ENCODE measurements around the gene MBNL2.
"Not testable (repeated sequence)": the region's sequence is repeated elsewhere in the genome, so short reads cannot be mapped to it uniquely, and the experiment has no call there.

Gene MBNL2

DNA sequence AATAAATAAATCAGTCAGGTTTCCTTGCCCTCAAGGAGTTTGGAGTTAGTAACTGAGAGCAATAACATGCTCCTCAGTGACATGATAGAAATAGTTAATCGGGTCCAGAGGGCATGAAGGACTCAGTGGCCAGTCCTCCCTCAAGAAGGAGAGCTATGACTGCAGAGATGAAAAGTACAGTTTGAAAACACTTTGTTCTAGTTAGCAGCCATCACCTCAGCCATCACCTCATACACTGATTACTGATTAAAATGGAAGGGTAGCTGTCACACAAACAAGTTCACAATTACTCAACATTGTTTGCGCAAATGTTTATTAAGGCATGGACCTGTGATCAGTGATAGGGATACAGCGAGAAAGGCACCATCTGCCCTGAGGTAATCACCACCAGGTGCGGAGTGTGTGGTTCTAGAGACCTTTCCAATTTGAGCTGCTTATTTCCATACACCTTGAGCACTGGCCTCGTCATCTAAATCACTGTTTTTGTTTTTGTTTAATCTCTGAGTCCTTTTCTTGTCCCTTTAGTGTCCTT, 126.5 kb downstream of the MBNL2 start:
- DNase-seq (ENCODE audit: low spot score), result no peak

DNA sequence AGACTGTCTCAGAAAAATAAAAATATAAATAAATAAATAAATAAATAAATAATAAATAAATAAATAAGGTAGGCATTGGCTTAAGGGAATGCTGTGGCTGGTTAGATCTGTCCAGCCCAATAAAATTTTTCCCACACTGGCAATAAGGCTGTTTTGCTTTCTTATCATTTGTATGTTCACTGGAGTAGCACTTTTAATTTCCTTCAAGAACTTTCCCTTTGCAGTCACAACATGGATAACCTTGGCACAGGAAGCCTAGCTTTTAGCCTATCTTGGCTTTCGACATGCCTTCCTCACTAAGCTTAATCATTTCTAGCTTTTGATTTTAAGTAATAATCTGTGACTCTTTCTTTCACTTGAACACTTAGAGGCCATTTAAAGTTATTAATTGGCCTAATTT, 129.9 kb downstream of the MBNL2 start:
- not testable (repeated sequence) for DNase-seq (ENCODE audit: low spot score)

DNA sequence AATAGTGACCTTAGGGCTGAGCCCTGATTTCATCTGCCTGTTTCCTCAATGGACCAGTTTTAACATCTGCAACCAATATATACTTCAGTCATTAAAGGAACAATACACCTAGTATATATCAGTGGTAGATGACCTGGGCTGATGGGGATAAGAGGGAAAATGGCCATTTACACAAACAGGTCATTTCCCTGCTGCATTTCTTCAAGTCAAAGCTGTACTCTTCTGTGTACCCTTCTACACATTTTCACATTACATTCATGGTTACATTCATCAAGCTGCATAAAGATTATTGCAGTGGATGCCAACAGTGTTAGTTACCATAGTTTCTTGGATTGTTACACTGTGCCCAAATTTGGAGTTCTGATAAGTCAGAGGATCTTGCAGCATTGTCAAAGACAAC, 130.7 kb downstream of the MBNL2 start:
- DNase-seq (ENCODE audit: low spot score), result no peak

DNA sequence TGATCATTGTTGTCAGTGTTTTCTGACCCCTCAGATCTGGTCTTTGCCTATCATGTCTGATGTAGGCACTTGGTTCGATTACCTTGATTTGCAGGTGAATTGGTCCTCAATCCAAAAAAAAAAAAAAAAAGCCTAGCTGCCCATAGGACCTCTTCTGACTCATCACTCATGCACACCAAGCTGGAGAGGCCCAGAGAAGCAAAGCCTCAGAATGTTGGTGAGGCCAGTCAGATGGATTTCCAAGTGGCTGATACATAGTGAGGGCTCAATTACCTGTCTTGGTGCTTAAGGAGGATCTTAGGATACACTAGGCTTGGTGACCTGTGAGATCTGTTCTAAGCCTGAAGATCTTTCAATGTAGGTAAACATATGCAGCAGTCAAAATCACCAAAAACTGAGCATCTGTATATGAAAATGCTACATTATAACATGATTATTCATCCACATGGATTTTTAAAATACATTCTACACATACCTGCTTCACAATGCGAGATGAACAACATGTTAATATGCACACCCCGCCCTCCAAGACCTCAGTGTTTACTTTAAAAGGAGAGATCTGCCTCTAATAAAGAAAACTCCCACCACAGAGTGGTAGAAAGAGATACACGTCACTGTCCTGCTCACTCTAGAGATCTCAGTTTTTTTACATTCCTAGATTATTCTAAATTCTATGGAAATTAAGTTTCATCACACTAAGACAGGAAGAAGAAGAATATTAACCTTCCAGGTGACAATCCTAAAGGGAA, 132.0 kb downstream of the MBNL2 start:
- DNase-seq (ENCODE audit: low spot score), result no peak

DNA sequence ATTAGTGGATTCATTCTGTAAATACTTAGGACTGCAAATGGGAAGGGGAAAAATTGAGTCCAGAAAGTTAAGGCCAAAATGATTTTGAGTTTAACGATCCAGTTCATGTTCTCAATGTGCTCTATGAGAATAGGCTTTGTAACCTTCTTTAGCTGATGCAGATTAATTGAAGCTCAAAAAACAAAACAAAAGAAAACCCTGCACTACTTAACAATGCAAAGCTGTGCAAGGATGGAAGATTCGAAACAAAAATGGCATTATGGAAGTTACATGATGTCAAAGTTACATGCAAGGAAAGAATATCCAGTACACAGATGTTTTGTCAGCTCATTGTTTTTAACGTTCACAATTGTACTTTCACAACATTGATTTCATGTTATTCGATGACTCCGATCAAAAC, 132.7 kb downstream of the MBNL2 start:
- no peak for DNase-seq (ENCODE audit: low spot score)

DNA sequence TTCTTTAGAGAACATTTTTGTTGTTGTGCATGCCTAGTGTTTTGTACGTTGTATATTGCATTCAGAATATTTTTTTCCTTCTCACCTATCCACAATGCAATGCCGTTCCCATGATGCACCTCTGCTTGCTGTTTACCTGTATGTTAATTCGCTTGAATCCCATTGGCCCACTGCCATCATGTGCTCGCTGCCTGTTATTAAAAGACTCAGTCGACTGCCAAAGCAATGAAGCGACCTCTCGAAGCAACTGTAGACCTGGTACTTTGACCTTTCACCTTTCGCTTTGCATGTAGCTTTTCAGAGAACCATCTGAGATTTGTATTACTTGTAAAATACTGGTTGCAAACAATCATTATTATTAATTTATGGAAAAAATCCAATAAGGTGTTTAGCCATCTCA, 134.5 kb downstream of the MBNL2 start:
- no peak for DNase-seq (ENCODE audit: low spot score)

DNA sequence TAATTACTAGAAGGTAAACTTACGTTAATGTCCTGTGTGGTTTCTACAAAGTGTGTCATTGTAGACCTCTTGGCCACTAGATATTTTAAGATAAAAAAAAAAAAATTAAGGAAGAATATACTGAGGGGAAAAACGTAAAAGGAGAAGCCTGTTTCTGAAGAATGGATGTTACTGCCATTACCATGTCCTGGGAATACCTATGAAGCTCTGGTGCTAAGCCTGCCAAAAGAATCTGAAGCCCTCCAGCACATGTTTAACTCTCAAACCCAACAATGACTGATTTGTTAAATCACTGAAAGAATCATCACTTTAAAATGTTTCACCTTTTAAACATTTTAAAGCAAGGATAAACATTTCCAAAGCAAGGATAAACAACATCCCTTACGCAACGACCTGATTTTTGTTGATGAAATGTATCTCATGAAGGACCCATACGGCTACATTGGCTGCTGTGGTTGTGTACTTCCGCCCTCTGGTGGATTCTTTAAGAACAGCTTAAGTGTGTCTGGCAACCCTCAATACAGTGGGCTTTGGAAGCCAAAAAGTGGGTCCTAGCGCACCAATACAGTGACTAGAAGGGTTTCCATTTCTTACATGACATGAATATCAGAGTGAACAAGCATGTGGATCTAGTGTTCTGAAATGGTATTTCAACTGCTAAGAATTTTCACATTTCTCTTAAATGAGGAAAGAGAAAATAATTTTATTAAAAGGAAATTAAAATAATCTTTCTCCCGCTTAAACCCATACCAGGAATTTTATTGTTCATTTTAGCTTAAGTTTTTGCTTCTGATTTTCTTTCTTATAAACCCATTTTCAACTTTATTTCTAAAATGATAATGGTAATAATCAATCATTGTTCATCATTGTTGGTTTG, 137.3 kb downstream of the MBNL2 start:
- peak; percentile 52 for DNase-seq (ENCODE audit: low spot score)

DNA sequence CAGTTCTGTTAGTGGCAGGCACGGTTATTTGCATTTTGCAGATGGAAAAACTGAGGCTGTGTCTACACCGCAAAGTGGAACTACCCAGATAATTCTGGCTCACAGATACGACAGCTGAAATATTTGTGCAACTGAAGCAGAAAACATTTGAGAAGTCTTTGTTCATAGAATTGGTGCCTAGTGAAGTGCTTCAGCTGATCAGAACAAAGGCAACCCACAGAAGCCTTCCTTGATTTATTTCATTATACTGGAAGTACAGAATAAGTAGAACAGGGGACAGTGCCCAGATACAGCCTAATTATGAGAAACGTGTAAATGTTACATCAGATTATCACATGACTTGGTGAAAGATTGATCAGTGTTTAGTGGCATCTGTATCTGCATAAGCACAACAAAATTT, 138.5 kb downstream of the MBNL2 start:
- no peak for DNase-seq (ENCODE audit: low spot score)

DNA sequence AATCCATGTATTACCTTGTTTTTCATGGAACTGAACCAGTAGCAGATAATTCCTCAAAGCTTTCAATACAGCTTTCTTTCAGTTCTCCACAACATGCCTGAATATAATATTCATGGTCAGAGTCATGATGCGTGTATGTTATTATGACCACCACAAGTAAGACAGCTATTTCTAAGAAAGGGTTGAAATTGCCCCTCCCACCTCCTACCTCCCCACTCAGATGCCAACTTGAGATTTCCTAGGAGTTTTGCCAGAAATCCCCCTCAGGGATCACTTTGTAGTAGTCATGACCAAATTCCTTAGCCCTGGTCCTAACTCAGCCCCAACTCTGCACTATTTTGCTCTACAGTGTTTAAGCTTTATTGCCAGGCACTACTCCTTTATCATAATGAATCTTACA, 141.9 kb downstream of the MBNL2 start:
- no peak for DNase-seq (ENCODE audit: low spot score)

DNA sequence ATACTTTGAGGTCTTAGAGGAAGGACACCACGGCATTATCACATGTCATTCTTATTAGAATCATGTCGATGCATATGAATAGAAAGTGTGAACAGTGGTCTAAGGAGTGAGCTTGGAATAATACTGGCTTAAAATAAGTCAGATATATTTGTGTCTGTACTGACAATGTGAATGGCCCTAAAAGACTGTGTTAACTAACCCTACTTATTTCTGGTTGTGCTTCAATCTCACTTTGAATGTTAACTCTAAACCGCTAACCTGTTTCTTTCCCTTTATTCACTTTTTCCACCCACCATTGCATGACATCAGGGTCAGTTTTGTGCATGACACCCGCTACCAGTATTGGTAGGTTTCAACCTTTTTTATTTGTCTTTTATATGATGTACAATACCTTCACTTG, 142.7 kb downstream of the MBNL2 start:
- DNase-seq (ENCODE audit: low spot score), result no peak

DNA sequence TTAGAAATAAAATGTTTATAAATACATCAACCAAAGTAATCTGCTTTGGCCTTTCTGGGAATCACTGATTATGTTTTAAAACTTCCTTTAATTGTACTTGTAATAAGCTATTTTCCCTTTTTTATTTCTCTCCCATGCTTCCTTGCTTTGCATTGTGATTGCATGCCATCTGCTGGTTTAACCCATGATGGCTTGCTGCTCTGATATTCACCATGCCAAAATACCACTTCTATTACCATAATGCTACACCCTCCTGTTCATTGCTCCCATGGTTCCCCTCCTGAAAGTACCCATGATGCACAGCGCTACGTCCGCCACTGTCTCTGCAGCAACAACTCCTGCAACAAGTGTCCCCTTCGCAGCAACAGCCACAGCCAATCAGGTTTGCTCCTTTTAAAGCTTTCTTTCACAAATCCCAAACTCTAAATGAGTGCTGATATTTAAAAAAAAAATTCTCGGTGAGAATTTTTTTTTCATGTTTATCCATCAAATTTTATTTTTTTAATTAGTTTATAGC, 144.1 kb downstream of the MBNL2 start:
- no peak for DNase-seq (ENCODE audit: low spot score)

DNA sequence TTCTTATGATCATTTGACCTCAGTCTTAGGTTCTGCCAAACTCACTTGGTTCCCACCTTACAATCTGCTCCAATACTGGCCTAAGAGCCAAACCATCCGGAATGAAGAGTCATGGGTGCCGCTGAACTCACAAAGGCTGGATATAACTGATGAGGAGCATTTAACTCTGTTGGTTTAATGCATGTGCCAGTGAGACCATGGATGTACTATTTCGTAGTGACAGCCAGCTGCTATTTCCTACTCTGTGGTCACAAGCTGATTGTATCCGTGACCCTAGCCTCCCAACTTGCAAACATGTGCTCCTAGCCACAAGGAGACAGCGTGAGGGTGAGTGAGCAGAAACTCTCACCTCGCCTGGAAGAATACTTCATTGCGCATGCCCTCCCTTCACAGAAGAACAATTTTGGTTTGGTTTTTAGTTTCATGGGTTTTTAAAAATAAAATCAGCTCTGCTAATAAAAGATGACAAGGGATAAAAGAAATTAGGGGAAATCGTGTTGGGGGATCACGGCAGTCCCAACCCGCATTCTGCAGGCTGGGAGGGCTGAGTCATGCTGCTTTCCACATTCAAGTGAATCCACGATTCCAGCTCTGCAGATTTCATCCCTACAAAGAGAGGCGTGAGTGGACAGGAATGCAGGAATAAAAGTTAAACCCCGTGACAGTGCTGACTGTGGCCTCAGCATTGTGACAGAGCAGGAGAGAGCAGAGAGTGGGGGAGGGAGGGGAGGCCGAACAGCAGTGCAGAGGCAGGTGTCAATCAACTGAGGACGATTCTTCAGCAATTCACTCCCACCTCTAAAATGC, 145.1 kb downstream of the MBNL2 start:
- no peak for DNase-seq (ENCODE audit: low spot score)

DNA sequence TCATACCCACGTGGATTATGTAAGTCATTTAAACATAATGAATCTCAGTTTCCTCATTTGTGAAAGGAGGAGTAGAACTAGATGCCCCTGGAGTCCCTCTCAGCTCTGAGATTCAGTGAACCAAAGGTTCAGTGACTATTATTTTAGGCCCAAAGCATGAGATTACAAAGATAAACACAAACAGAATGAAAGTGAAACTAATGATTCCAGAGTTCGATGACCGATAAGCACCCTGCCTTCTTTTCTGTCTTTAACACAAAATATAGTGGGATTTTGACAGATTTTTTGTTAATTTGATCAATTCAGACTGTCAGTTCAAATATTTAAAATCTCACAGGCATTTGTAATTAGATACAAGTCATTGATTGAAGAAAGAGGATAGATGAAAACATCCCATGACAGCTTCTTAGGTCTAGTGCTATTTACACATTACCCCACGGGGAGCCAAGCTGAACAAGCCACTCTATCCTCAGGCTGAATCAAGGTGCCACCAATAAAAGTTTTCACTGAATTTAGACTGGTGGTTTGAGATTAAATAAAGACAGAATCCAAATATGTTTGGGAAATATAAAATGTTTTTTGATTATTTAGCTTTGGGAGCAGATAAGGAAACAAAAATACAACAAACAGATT, 147.2 kb downstream of the MBNL2 start:
- DNase-seq (ENCODE audit: low spot score), result no peak

DNA sequence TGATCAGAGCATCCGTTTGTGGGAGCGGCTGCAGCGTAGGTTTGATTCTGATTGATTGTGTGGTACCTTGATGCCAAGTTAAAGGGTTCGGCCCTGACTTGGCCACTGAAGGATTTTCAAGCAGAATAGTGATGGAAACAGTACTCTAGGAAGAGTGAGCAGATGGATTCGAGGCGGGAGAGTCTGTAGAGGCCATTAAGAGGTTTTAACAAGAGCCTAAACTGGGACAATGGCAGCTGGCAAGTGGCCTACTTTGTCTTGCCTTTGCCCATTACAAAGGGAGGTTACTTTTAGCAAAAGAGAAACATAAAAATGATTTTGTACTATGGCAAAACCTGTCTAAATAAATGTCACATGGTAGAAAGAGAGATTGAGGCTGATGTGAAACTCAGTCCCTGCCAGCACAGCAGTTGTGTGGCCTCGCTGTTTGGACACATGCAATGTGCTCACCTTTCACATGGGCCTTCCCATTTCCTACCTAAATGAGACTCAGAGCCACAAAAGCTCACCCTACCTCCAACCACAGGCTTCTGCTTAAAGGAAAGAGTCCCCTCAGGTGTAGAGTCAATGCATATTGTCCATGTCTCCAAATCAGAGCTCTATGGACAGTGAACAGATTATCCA, 149.5 kb downstream of the MBNL2 start:
- DNase-seq (ENCODE audit: low spot score), result no peak

DNA sequence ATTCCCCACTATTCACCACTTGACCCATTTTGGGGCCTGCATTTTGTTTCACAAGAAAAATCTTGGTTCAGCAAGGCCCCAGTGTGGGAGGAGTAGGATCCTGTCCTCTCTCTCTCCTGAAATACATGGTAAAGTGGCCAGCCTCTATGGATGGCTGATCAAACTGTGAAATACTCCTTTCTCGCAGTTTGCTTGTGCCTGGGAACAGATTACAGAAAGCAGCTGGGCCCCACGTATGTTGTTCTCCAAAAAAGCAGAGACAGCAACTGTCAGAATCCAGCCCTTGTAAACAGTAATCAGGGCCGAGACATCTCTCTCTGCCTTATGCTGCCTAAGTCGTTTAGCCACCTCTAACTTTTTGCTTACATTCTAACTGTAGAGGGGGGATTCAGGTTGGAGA, 150.8 kb downstream of the MBNL2 start:
- DNase-seq (ENCODE audit: low spot score), result no peak

DNA sequence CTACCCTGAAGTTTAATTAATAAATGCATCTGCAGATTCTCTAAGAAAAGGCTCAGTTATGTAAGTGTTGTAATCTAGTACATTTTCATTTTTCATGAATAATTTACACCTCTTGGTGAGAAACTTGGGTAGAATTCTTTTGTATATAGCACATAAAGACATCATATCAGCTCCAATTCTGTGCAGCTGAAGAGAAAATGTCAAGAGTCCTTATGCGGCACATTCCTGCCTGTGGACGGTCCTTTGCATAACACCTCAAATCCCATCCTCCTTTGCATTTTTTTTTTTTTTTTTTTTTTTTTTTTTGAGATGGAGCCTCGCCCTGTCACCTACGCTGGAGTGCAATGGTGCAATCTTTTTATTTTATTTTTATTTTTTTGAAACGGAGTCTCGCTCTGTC, 151.7 kb downstream of the MBNL2 start:
- no peak for DNase-seq (ENCODE audit: low spot score)

DNA sequence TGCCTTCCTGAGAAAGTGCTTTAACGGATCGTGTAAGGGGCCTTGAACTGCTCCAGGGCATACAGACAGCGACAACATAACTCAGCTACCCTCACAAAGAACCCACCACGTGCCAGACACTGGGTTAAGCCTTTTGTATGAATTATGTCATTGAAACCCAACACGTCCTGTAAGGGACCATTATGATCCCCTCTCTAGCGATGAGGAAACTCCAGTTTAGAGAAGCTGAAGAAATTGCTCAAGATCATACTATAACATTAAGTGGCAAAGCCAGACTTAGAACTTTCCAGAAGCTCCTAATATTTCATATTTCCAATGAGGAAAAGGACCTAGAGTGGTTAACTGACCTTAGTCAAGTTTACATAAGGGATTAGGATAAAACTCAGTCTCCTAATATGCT, 154.8 kb downstream of the MBNL2 start:
- DNase-seq (ENCODE audit: low spot score), result no peak

DNA sequence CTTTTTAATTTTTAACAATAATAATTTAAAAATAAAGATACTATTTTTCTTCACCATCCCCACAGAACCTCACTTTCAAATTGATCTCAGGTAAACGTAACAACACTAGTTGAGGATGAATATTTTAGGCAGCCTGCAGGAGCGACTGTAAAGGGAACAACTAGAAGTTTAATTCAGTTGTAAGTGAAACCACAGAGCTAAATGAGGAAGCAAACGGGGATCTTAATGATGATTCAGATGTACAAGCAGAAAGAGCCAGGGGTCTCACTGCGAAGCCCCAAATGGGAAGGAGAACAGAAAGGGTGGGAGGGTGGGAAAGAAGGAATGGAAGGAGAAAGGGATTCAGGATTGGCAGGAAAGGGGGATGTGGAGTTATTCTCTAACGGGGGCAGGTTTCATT, 157.3 kb downstream of the MBNL2 start:
- no peak for DNase-seq (ENCODE audit: low spot score)

DNA sequence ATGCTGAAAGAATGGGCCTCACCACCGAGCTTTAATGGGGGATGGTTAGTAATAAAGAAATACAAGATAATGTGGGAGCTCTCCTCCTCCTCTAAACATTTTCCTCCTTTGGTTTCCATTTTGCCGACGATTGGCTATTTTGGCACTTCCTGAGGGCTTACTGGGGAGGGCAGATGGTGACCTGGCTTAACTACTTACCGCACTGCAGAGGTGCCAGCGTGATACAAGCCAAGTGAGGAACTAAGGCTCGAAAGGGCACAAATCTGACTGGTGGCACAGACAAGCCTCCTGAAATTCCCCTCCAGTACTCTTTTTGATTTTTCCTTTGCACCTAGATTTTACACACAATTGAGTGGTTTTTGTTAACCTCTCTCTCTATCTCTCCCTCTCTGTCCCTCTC, 158.6 kb downstream of the MBNL2 start:
- no peak for DNase-seq (ENCODE audit: low spot score)

DNA sequence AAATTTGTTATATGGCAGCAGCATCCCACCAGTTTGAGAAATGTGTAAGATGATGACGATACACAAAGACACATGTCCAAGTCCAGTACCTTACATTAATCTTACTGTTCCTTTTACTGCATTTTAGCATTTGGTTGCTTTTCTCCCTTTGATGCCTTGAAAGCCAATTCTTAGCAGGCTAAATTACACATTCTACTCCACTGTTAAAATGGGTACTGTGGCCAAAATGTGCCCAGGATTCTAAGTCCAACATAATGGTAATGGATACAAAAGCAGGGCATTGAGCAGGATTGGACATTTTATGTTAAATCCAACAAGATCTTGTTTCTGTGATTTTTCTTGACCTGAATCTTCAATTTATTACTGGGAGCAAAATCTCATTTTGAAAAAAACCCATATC, 159.1 kb downstream of the MBNL2 start:
- no peak for DNase-seq (ENCODE audit: low spot score)

DNA sequence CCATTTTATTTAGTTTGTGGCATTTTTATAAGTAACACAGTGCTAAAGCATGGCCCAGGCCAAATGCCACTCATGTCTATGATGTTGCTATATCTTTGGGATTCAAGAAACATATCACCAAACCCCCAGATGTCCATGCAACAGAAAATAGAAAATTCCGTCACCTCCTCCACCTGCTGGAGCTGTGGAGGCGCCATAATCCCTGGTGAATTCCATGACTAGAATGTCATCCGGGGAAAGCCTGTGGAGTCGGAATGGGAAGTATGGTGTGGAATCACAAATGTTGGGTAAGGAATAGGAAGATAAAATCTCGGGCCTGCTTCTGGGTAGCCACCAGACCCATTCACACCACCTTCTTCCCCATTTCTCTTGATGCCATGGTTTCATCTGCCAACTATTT, 160.1 kb downstream of the MBNL2 start:
- DNase-seq (ENCODE audit: low spot score), result no peak
